PC-3 (cell line): ENCODE measurements around the gene STMP1. TPM values are rescaled to one million over a fixed set of nuclear protein-coding genes. Genes with fewer than 3 reads are reported as not detected.

Experiments
- ATAC-seq: fragments of 200-7000 bp; cut with Tn5 transposase; 2 replicates; pipeline ENCODE4 v1.9.1; 2020; ENCODE audit warnings: mild to moderate bottlenecking, moderate library complexity
- BruUV-seq: library from RNA; stranded (reverse); fragments of 400-500 nt; replicated peaks from 2 replicates; lab custom pipeline; 2021; lab: Mats Ljungman, UMichigan
- CTCF ChIA-PET: fragments of 300-600 bp; sonication (Branson Sonifier 250); formaldehyde crosslinking; loops from one replicate; lab custom pipeline; 2022; ENCODE audit warnings: antibody characterized with exemption; lab: Charles Lee
- POLR2A ChIA-PET: fragments of 300-600 bp; sonication (Branson Sonifier 250); formaldehyde crosslinking; loops from one replicate; lab custom pipeline; 2022; ENCODE audit warnings: antibody characterized with exemption; ENCODE audit not compliant: unreplicated experiment; lab: Charles Lee
- DNase-seq: peaks from one replicate; pipeline ENCODE4 v3.0.0-alpha.2; 2015
- H2AFZ ChIP-seq: fragments of 300-600 bp; sonication (generic); 2 replicates; pipeline ENCODE4 v1.6.0; 2016; ENCODE audit warnings: antibody characterized with exemption, low read length
- H3F3A ChIP-seq: fragments of 300-600 bp; sonication (generic); one replicate; pipeline ENCODE4 v1.6.0; 2017; ENCODE audit warnings: antibody characterized with exemption, low read length, control low read depth, mild to moderate bottlenecking; ENCODE audit not compliant: unreplicated experiment
- H3K27ac ChIP-seq: fragments of 300-600 bp; sonication (generic); 2 replicates; pipeline ENCODE4 v1.5.1; 2016; ENCODE audit warnings: mild to moderate bottlenecking, low read length
- H3K27me3 ChIP-seq: fragments of 300-600 bp; sonication (generic); 2 replicates; pipeline ENCODE4 v1.6.1; 2016; ENCODE audit warnings: low read length, mixed read lengths
- H3K36me3 ChIP-seq: fragments of 300-600 bp; sonication (generic); 2 replicates; pipeline ENCODE4 v1.6.1; 2016; ENCODE audit warnings: low read depth, mixed run types, low read length, mixed read lengths
- H3K4me1 ChIP-seq: fragments of 300-600 bp; sonication (generic); 2 replicates; pipeline ENCODE4 v1.5.1; 2016; ENCODE audit warnings: low read length; ENCODE audit not compliant: insufficient read depth
- H3K4me2 ChIP-seq: fragments of 300-600 bp; sonication (generic); 2 replicates; pipeline ENCODE4 v1.6.0; 2016; ENCODE audit warnings: low read length
- H3K4me3 ChIP-seq: fragments of 300-600 bp; sonication (generic); 2 replicates; pipeline ENCODE4 v1.5.1; 2016; ENCODE audit warnings: mild to moderate bottlenecking, low read length, mixed read lengths
- H3K79me2 ChIP-seq: fragments of 300-600 bp; sonication (generic); 2 replicates; pipeline ENCODE4 v1.6.1; 2017; ENCODE audit warnings: low read length, mixed read lengths
- H3K9ac ChIP-seq: fragments of 300-600 bp; sonication (generic); 2 replicates; pipeline ENCODE4 v1.6.0; 2016; ENCODE audit warnings: mild to moderate bottlenecking, low read length
- H3K9me2 ChIP-seq: fragments of 300-600 bp; sonication (generic); replicated peaks from 2 replicates; pipeline ENCODE4 v1.6.1; 2016; ENCODE audit warnings: mixed run types, low read length, mixed read lengths
- H3K9me3 ChIP-seq: fragments of 300-600 bp; sonication (generic); 2 replicates; pipeline ENCODE4 v1.6.1; 2016; ENCODE audit warnings: low read length, mixed read lengths
- H4K20me1 ChIP-seq: fragments of 300-600 bp; sonication (generic); 2 replicates; pipeline ENCODE4 v1.6.1; 2016; ENCODE audit warnings: low read length, mixed read lengths
- EZH2 ChIP-seq: fragments of 300-600 bp; sonication (generic); IDR thresholded peaks from one replicate; pipeline ENCODE4 v1.6.1; 2017; ENCODE audit warnings: antibody characterized with exemption, mild to moderate bottlenecking, low read length; ENCODE audit not compliant: unreplicated experiment
- EZH2phosphoT487 ChIP-seq: fragments of 300-600 bp; sonication (generic); IDR thresholded peaks from 2 replicates; pipeline ENCODE4 v1.6.1; 2018; ENCODE audit warnings: mild to moderate bottlenecking, antibody characterized with exemption, low read length, borderline replicate concordance
- intact Hi-C: fragments of 100-400 bp; cut with micrococcal nuclease; formaldehyde crosslinking; loops from 2 replicates; pipeline ENCODE4 v1.9.0; 2023
- total RNA-seq: library from RNA; depleted of rRNA; stranded (reverse); fragments of >200 nt; gene quantifications from 2 replicates; pipeline ENCODE4 v1.2.3, GENCODE V29; 2014
- TF ChIP-seq, protein P1 (sequence below): fragments of 300-600 bp; sonication (generic); conservative IDR thresholded peaks from 2 replicates; pipeline ENCODE4 v1.5.1; 2017; ENCODE audit warnings: antibody characterized with exemption, low read depth, mild to moderate bottlenecking, low read length

STMP1 gene
- total RNA-seq, 1 experiment from 2014 or later = 8.8 TPM

GRCh38 chr7:135712796-135713195 lies 50.5 kb downstream of the STMP1 start:
- Histone ChIP-seq H3K9me3 (no peaks in the 10 kb centered on the region), H2AFZ (no peak overlapping the region), H3K27ac (no peak overlapping the region), H3K27me3 (no peaks in the 10 kb centered on the region), H3K79me2 (no peaks in the 10 kb centered on the region), H4K20me1 (no peaks in the 10 kb centered on the region), H3K36me3 (no peaks in the 10 kb centered on the region), H3K9me2 (no peaks in the 10 kb centered on the region), H3K4me2 (no peak overlapping the region), H3F3A (peaks cover 3% of the 10 kb centered on the region), H3K4me1 (peaks cover 38% of the 10 kb centered on the region), H3K9ac (no peak overlapping the region), H3K4me3 (no peak overlapping the region)
- CTCF ChIA-PET = no interaction called here
- ATAC-seq (no peak), DNase-seq (no peak)
- intact Hi-C loops = loop anchor here (10.0 kb wide), 1 partner anchor 62 kb away; no protein-coding TSS in a partner anchor
- TF ChIP-seq, protein P1, sequence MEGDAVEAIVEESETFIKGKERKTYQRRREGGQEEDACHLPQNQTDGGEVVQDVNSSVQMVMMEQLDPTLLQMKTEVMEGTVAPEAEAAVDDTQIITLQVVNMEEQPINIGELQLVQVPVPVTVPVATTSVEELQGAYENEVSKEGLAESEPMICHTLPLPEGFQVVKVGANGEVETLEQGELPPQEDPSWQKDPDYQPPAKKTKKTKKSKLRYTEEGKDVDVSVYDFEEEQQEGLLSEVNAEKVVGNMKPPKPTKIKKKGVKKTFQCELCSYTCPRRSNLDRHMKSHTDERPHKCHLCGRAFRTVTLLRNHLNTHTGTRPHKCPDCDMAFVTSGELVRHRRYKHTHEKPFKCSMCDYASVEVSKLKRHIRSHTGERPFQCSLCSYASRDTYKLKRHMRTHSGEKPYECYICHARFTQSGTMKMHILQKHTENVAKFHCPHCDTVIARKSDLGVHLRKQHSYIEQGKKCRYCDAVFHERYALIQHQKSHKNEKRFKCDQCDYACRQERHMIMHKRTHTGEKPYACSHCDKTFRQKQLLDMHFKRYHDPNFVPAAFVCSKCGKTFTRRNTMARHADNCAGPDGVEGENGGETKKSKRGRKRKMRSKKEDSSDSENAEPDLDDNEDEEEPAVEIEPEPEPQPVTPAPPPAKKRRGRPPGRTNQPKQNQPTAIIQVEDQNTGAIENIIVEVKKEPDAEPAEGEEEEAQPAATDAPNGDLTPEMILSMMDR = no peak
- TF ChIP-seq EZH2phosphoT487 = no peak
- TF ChIP-seq EZH2 = no peak
- no TSS peak for BruUV-seq
- POLR2A ChIA-PET = no interaction called here

- Histone ChIP-seq H2AFZ (peak overlapping the region; percentile 56), H3K36me3 (no peaks in the 10 kb centered on the region), H3K27ac (peak overlapping the region; percentile 59), H3F3A (no peaks in the 10 kb centered on the region), H3K9ac (peak overlapping the region; percentile 23; the same call in 1 of the 2 replicates), H3K4me3 (peak overlapping the region; percentile 11; the same call in 1 of the 2 replicates), H3K4me1 (peaks cover 32% of the 10 kb centered on the region), H3K4me2 (peak overlapping the region; percentile 70), H4K20me1 (no peaks in the 10 kb centered on the region), H3K9me2 (no peaks in the 10 kb centered on the region), H3K27me3 (no peaks in the 10 kb centered on the region), H3K79me2 (no peaks in the 10 kb centered on the region), H3K9me3 (no peaks in the 10 kb centered on the region)
- ChIA-PET POLR2A (no interaction called here), CTCF (interaction anchor here (0.9 kb wide), 1 partner anchor 41 kb away, joined by 4 read pairs; no protein-coding TSS in a partner anchor)
- no TSS peak for BruUV-seq
- no peak for TF ChIP-seq EZH2phosphoT487
- TF ChIP-seq, protein P1 = no peak
- no peak for TF ChIP-seq EZH2
- DNase-seq = peak; percentile 15
- no peak; the same call in 1 of the 2 replicates for ATAC-seq
- intact Hi-C loops = loop anchor here (2.0 to 10.0 kb wide), 2 partner anchors 41 to 61 kb away; no protein-coding TSS in a partner anchor
Observed at GRCh38 chr7:135713836-135714470, 51.6 kb downstream of the STMP1 start.
